DMS 273 treated with DMSO at 0.1 percent for 48 hours (cell line): ENCODE results near the gene C21orf58.

Experiments
- DNase-seq: peaks from one replicate; lab custom pipeline; 2025; lab: John Stamatoyannopoulos, UW

C21orf58 gene

DNA sequence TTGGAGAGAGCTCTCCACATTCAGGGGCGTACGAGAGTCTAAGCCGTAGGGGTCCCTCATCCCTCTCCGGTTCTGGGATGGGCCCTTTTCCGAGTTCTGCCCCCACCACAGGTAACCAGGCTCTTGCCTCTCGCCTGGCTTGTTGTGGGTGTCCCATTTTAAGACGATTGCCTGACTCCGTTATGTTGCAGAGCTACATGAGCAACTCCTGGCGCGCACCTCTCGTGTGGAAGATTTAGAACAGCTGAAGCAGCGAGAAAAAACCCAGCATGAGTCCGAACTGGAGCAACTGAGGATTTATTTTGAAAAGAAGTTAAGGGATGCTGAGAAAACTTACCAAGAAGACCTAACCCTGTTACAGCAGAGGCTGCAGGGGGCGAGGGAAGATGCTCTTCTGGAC is 29.2 kb upstream of the C21orf58 start:
- DNase-seq, result no peak

DNA sequence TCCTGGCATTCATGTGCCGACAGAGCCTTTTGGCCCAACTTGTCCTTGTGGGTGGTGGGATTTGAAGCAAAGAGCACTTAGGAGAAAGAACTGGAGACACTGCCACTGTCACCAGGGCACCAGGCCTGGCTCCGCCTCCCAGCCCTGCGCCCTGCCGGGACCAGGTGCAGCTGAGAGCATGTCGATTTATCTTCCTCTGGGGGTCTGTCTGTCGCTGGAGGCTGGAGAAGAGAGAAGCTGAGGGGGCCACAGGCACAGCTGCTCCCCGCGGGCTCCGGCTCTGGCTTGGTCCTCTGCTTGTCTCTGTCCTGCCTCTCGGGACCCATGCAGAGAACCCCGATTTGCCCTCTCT is 28.5 kb upstream of the C21orf58 start:
- DNase-seq, result no peak

DNA sequence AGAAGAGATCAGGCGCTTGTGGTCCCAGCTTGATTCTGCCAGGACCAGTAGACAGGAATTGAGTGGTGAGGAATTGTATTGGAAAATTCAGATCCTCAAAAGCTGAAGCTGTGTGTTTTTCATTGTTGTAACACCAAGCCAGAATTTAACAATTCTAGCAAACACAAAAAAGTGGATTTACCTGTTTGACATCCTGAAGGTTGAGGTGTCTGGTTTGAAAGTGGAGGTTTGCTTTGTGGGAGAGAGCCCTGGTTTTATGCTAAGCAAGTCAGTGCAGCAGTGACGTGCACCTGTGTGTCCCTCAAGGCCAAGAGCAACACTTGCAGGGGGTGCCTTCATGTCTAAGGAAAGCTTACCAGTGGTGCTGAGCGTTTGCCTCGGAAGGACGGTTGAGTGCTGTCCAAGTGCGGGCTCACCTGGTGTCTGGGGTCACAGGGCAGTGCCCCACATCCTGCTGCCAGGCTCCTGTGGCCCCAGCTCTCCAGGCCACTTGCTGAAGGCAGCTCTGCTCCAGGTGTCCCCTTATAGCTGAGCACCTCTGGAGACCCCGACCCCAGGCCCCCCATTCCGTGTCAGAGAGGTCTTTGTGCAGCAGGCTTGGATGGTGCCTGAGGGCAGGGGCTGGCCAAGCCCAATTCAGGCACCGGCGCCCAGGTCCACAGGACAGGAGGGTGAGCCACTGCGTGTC is 27.9 kb upstream of the C21orf58 start:
- no peak for DNase-seq

DNA sequence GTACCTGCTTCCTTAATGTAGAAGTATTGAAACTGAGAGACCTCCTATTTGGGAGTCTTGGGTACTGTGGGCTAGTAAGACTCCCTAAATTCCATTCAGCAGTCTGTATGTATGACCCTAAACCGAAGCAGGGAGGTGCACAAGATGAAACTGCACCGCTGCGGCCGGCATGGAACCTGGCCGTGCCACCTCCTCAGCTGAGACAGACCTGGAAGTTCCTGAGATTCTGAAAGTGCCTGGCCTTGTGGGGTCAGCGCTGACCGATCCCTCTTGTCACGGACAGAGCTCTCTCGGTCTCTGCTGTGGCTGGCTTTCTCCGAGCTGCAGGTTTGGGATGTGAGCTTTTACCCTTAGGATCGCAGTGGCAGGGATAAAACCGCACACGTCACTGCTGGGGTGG is 27.3 kb upstream of the C21orf58 start:
- DNase-seq, result no peak

DNA sequence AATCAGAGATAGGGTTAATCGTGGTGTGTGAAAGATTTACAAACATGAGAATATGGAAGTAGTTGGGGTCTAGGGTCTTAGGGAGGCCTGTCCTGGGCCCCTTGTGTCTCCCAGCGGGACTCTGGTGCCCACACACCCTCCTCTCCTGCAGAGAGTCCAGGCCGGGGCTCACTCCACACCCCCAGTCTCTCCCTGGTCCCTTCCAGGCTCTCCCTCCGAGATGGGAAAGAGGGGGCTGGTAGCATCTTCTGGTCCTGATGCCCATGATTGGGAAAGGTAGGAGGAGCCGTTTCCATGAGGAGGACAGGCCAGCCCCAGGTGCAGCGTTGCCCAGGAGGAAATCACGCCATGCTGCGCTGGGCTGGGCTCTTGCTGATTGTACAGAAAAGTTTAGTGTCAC is 26.9 kb upstream of the C21orf58 start:
- no peak for DNase-seq

DNA sequence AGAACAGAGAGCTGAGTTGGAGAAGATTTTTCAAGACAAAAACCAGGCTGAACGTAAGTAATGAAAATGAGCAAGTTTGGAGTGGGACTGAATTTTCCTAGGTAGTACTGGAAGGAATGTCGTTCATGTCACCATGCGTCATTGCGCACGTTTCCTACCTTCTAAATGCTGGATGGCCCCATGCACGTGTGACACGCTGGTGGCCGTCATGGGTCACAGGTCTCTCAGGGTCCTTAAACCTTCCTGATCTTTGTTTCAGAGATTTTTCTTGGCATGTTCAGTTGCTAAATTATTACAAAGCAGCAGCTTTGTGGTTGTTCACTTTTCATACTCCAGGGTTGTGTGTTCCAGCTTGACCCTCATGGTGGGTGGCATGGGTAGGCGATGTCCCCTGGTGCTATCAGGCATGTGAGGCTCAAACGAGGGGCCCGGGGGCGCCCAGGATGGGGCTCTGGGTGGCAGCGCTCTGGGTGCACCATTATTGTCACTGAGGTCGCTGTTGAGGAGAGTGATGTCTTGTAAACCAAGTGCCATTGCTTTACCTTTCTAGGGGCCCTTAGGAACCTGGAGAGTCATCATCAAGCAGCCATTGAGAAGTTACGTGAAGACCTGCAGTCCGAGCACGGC is 25.6 kb upstream of the C21orf58 start:
- no peak for DNase-seq

DNA sequence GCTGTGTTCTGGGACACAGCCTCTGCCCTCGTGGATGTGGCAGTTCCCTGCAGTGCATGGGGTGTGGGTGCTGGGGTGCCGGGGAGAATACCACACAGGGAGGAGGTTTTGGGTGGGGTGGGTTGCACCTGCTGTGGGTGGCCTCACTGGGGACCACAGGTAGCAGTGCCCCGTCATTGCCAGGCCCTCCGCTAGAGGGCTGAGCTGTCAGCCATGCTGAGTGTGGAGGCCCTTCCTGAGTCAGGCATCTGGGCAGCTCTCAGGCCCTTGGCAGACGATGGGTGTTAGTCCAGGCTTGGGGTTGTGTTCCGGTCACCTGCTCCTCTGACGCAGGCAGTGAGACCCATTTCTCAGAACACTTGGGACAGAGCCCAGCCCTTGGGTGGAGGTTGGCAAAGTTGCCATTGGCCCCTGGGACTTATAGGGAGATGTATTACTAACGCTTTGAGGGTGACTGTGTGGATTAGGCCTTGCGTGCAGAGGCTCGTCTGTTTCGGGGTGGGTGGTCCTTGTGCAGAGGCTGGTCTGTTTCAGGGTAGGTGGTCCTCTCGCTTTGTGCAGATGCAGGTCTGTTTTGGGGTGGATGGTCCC is 24.2 kb upstream of the C21orf58 start:
- DNase-seq, result no peak

DNA sequence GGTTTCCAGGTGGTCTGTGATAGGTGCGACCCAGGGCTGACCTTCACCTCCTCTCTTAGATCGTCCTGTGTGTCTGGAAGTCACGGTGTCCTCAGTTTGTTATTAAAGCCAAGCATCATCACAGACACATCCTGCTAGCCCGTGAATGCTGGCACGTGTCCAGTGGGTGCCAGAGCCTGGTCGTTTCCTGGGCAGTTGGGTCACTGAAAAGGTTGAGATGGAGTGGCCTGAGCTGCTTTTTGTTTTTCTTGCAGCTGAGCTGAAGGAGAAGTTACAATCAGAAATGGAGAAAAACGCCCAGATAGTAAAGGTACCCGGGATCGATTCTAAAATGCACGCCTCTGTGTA is 23.5 kb upstream of the C21orf58 start:
- DNase-seq, result no peak

DNA sequence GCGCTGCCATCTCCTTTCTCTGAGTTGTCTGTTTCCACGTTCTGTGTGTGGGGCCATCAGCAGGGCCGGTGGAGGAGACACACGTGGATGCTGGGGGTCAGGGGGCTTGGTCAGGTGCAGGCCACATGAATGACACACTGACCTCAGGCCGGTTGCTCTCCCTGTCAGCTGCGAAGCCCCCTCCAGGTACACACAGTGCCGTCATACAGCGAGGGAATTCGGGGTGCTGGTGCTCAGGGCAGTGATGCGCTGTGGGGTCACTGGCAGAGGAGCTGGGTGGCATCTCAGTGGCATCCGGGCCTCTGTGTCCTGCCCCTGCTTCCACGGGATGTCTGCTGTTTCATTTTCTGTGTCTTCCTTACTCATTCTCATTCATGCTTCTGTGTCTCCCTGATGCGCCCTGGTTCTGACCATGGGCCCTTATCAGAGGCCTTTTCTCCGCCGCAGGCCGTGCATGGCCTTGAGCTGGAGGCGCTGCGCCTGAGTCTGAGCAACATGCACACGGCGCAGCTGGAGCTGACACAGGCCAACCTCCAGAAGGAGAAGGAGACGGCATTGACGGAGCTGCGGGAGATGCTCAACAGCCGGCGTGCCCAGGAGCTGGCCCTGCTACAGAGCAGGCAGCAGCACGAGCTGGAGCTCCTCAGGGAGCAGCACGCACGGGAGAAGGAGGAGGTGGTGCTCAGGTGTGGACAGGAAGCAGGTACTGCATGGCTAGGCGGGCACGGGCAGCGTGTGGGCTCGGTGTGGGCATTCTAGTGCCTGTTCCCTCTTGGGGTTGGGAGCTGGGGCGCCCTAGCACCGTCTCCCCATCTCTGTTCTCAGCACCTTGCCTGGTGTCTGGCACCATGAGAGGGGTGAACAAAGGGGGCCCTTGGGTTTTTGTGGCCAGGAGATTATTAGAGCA is 22.9 kb upstream of the C21orf58 start:
- DNase-seq, result no peak

DNA sequence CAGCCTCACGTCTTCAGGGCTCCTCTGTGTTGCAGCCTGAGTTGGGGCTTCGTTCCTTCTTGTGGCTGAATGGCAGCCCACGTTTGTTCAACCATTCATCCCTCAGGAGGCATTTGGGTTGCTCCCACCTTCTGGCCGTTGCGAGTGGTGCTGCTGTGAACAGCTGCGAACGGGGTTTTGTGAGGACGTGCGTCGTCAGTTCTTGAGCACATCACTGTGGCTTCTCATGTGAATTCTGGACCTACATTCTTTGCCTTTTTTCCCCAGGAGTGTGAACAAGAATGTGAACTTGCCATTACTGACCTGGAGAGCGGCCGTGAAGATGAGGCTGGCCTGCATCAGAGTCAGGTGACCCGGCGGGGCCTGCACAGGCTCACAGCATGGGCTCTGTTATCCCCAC is 22.2 kb upstream of the C21orf58 start:
- DNase-seq, result no peak

DNA sequence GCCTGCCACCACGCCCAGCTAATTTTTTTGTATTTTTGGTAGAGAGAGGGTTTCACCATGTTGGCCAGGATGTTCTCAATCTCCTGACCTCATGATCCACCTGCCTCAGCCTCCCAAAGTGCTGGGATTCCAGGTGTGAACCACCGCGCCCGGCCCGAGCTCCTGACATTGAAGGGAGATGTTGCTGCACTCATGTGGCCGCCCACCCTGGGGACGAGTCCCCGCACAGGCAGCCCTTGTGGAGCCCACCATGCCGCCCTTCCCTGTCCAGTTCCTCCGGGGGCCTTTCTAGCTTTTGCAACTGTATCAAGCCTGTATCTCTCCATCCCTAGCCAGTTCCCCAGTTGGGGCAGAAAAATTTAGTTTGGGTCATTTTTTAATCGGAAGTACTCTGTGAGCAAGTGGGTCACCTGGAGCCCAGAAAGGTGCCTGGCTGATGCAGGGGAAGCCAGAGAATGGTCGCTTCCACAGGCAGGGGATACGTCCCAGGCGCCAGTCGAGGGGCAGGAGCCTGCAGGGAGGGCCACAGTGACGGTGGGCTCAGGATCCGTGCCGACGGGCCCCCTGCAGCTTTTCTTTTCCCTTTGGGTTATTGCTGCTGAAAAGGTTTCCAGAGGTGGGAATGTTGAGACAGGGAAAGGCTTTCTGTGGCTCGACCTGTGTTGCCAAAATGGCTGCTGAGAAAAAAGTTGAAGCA is 20.7 kb upstream of the C21orf58 start:
- no peak for DNase-seq

DNA sequence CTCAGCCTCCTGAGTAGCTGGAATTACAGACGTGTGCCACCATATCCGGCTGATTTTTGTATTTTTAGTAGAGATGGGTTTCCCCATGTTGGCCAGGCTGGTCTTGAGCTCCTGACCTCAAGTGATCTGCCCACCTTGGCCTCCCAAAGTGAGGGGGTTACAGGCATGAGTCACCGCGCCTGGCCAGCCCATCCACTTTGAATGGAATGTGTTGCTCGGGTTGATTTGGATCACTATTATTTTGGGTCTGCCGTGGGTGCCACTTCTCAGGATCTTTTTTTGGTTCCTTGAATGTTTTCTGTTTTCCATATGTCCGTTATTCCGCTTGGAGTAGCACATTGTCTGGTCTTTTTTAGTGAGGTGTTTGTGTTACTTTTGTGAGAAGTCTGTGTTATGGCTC is 17.3 kb upstream of the C21orf58 start:
- no peak for DNase-seq

DNA sequence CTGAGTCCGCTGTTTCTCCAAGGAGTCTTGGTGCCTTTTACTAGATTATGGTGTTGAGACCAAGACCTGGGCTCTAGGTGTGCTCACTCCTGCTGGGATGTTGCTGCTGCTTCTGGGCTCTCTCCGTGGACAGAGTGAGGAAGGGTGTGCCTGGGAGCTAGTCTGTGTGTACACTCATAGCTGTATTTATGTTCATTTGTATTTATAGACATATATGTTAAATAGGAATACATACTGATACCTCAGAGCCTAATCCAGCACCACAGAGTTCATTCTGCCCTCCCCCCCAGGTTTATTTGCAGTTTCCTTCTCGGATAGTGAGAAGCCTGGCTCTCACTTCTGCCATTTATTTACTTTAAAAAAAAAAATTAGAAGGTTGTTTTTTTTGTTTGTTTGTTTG is 12.9 kb upstream of the C21orf58 start:
- no peak for DNase-seq

DNA sequence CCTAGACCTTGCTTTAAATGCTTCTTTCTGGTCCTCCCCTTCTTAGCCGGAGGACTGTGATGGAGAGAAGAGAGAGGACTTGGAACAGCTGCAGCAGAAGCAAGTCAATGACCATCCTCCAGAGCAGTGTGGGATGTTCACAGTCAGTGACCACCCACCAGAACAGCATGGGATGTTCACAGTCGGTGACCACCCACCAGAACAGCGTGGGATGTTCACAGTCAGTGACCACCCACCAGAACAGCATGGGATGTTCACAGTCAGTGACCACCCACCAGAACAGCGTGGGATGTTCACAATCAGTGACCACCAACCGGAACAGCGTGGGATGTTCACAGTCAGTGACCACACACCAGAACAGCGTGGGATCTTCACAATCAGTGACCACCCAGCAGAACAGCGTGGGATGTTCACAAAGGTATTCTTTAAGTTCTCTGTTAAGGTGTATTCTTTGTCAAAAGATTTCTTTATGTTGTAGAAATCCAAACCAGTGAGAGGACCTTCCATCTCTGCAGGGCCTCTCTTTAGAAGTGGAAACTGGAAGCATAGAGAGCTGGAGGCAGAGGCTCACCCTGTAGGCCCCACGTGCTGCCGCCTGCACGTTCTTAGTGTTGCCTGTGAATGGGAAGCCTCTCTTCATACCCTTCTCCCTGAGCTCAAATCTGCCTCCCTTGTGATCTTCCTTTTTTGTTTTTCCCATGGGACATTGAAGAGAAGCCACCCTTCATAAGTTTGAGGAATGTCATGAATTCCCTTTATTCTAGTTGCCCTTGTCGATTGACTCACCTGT is 10.9 kb upstream of the C21orf58 start:
- no peak for DNase-seq

DNA sequence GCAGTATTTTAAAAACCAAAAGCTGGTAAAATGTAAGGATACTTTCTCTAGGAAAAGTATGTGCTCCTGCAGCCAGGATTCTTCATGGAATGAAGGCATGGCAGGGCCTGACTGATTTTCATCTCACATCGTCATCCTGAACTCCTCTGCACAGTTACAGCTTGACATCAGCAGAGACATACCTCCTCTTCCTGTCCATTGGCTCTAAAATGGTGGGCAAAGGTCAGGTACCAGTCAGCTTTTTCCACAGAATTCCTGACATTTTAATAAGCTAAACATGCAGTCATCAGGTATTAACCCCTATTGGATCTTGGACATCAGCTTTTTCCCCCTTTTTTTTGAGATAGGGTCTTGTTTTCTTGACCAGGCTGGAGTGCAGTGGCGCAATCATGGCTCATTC is 6.1 kb upstream of the C21orf58 start:
- no peak for DNase-seq

DNA sequence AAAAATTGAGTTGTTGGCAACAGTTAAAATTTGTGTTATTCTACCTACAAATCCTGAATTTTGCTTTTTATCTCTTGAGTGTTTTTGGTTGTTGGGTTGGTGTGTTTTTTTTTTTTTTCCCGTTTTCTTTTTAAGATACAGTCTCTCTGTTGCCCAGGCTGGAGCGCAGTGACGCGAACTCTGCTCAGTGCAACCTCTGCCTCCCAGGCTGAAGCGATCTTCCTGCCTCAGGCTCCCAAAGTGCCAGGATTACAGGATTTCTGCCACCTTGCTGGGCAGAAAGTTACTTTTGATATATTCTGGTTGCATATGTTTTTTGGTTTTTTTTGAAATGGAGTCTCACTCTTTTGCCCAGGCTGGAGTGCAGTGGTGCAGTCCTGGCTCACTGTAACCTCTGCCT is 4.5 kb upstream of the C21orf58 start:
- no peak for DNase-seq

DNA sequence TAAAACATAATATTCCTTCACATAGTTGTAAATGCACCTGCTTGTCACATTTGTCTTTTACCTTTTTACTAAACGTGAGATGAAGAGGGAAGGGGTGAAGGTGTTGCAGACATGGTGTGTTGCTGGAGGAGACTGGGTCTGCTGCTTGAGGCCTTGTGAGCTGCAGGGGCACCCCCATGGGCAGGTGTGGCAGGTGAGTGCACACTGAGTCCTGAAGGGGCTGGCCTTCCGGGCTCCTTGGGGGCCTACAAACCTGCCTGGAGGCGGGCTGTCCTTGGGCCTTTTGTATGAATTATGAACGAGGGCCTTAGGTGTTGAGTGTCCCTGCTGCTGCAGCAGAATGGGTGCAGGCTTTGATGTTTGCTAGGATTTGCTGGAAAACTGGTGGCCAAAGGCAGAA is 4.0 kb upstream of the C21orf58 start:
- no peak for DNase-seq

DNA sequence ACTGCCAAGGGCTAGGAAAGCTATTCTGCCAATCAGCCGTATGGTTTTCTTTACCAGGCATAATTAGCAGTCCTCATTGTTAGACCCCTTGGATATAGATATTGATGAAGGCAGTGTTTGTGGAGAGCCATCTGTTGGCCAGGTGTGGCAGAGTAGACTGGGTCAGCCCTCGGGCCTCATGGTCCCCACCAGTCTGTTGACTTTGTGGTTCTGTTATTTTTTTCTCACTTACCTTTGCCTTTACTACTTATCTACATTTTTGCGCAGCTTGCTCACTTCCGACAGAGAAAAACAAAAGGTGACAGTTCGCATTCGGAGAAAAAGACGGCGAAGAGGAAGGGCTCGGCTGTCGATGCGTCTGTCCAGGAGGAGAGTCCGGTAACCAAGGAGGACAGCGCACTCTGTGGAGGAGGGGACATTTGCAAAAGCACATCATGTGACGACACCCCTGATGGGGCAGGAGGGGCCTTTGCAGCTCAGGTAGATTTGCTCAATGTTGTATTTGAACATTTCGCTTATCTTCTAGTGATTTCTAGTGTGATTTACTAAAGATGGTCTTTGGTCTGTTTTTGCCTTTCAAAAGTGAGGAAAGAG is 2.5 kb upstream of the C21orf58 start:
- no peak for DNase-seq

DNA sequence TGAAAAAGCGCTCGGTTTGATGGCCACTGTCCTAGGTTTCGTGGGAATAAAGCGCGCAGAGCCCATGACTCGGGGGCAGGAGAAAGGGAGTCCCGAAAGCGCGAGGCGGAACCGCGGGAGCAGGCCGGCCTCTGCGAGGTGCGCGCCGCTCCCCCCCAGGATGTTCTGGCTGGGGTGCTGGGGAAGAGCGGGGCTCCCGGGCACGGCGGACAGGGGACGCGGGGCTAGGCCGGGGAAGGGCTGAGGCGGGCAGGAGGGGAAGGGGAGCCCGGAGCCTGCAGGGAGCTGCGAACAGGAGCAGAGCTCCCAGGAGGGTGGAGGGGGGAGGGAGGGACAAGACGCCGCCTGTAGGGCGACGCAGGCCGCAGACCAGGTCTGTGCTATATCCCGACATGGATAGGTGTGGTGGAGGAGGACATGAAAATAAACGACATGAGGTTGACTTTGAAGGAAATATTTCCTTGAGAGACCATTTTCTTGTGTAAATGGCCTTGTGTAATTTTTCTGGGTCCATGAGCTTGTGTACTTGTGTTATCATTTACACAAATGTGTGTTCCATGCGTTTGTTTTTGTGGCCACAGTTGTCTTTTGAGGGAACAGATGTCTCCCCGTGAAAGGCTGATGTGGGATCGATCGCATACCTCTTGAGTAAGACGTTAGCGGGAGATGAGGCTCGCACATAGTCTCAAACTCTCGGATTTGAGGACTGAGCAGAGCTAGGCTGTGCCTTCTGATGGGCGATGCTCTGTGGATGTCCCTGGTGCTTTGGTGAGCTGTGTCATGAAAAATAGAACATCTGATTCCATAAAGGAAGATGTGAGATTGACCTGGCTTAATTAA is 1.6 kb upstream of the C21orf58 start:
- DNase-seq, result no peak

DNA sequence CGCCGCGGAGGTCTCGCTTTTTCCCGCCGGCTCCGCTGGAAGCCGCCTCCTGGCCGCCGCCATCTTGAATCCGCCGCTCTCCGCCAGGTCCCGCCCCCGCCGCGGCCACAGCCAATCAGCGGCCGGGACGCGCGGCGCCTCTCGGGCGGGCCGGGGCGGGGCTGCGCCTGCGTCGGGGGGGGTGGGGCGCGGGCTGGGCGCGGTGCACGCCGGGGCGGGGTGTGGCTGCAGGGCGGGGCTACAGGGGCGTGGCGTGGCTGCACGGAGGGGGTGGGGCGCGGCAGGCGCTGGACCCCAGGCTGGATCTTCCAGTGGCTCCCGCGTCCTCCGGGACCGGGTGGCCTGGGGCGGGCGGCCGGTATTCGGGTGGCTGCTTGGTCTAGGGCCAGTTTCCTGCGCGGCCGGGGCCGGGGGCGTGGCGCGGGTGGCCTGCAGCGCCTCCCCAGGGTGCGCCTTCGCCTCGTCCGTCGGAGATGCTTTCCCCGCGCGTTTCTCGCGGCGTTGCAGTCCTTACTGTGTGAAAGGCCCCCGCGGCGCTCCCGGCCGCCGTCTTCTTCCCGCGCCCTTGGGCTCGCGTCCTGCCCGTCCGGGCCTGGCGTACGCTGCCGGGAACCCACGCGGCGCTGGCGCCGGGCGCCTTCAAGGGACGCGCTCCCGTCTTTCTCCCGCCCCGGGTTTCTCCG is 861 bp upstream of the C21orf58 start:
- DNase-seq, result peak; percentile 32
